ENCODE measurements around the gene CAV3. TPM values are rescaled to one million over a fixed set of nuclear protein-coding genes. Genes with fewer than 3 reads are reported as not detected.
A peak's percentile ranks its signal among the peaks of the same experiment; 100 is the strongest.

Gene CAV3
- total and polyA plus RNA-seq, 10 of the 15 experiments (the other 5 are each of a cell fraction or from before 2014, with no cell fraction given): not detected

GRCh38 chr3:8767256-8767666, 33.7 kb downstream of the CAV3 start (continued):
- TF ChIP-seq CUX1 (IDR thresholded peaks at IDR 0.05; ENCODE audit: insufficient replicate concordance, low read depth, low read length) (no peak), USF1 (IDR thresholded peaks at IDR 0.05; ENCODE audit: borderline replicate concordance, extremely low read length, insufficient read depth, low read depth, low read length) (peak; percentile 15), SIX5 (IDR thresholded peaks at IDR 0.05; ENCODE audit: low read depth, low read length, severe bottlenecking) (no peak), E2F8 (IDR thresholded peaks at IDR 0.05; ENCODE audit: low read depth, partially characterized antibody) (no peak), SUPT20H (IDR thresholded peaks at IDR 0.05; ENCODE audit: borderline replicate concordance, control insufficient read depth, low read depth, low read length) (no peak), NBN (IDR thresholded peaks at IDR 0.05) (no peak), ELK1 (IDR thresholded peaks at IDR 0.05; ENCODE audit: low read depth, low read length) (no peak), NRF1 (conservative IDR thresholded peaks at IDR 0.05; ENCODE audit: low read depth, low read length) (no peak)
